HG02588 (cell line): Measurements from ENCODE around the gene NRARP.

ENCODE experiments used
- ATAC-seq: cut with Tn5 transposase; IDR thresholded peaks from one replicate; pipeline ENCODE4 v1.9.1; 2021; ENCODE audit warnings: mild to moderate bottlenecking, moderate library complexity; ENCODE audit not compliant: unreplicated experiment

The NRARP gene

GRCh38 chr9:137278721-137279711 is 23.1 kb downstream of the NRARP start:
- ATAC-seq: no peak

DNA sequence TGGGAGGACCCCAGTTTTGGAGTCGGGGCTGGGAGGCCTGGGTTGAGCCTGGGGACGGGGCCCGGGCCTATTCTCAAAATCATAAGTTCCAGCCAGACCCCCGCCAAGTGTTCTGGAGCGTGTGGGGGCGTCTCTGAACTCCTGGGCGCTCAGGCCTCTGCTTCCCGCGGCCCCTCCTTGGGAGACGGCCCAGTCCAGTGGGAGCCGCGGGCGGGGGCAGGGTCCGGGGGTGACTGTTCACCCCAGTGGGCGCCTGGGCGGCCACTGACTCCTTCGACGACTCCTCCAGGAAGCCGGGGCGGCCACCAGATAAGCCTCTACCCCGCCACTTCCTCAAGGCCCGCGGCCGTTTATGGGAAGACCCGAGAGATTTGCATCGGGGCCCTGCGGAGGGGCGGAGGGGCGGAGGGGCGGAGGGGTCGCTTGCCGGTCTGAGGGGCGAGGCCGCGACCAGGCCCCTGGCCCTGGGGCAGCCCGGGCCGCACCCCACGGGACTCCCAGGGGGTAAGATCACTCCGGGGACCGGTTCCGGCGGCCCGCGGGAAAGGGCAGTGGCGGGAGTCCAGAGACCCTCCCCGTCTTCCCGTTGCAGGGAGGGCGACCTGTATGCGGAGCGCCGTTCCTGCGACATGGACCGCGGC is 23.9 kb downstream of the NRARP start:
- no peak for ATAC-seq

GRCh38 chr9:137277329-137278041 is 24.6 kb downstream of the NRARP start, which contains the start of gene TOR4A:
Gene TOR4A, plus strand, starts transcription at chr9:137277726. Its CDS starts 964 bp downstream, at chr9:137278690.
- peak; percentile 57 for ATAC-seq

DNA sequence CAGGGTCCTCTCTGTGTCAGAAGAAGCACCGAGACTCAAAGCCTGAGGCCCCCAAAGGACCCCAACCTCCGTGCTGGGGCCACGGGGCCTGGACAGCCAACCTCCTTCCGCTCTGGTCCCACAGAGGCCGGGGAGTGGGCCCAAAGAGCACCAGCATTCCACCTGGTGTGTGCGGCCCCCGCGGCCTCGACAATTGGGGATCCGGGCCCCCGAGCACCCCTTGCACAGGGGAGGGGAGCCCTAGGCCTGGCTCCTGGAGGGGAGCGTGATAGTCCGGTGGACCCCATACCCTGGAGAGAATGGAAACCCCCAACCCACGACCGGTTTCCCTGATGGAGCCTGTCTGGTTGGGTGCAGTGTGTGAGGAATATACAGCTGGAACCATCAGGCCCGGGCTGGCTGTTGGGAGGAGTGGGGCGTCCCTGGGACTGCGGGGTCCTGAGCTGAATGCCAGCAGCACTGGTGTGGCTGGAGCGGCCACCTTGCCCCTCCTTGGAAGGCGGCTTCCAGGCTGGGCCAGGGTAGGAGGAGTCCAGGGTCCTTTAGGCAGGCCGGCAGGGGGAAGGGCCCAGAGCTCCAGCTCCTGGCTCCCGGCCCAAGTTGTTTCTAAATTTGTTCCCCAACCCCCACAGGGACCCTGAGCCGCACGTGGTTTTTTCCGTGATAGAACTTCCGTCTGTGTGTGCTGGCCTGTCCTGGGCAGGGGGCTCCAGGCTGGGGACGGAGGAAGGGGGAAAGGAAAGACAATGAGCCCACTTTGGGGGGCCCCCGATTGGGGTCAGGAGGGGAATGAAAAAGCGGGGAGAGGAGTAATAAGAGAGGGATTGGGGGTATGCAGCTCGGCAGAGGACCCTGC is 25.4 kb downstream of the NRARP start:
- no peak for ATAC-seq

GRCh38 chr9:137275588-137276472 is 26.2 kb downstream of the NRARP start:
- no peak for ATAC-seq

GRCh38 chr9:137275203-137275587 is 26.9 kb downstream of the NRARP start:
- no peak for ATAC-seq

DNA sequence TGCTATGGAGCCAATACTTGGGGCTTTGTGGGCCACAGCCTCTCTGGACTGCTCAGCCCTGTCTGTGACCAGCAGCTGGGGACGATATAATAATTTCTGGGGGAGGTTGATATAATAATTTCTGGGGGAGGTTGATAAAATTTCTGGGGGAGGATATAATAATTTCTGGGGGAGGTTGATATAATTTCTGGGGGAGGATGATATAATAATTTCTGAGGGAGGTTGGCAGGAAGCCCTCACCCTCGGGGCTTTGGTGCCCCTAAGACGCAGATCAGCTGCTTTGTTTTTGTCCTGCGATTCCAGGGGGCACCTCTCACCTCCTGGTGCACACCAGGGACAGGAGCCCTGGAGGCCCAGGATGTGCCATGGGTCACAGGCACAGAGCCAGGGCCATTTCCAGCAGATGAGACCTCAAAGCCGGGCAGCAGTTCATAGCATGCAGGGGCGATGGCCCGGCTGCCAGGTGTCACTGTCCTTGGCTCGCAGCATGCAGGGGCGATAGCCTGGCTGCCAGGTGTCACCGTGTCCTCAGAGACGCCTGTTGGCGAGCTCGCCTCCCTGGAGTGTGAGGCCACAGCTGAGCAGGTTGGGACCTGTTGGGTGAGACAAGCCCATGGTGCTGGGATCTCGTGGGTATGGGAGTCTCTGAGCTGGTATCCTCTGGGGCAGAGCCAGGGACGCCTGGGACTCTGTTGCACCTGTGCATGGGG is 28.3 kb downstream of the NRARP start:
- no peak for ATAC-seq

- no peak for ATAC-seq
Observed at GRCh38 chr9:137273095-137273490, 29.0 kb downstream of the NRARP start.

DNA sequence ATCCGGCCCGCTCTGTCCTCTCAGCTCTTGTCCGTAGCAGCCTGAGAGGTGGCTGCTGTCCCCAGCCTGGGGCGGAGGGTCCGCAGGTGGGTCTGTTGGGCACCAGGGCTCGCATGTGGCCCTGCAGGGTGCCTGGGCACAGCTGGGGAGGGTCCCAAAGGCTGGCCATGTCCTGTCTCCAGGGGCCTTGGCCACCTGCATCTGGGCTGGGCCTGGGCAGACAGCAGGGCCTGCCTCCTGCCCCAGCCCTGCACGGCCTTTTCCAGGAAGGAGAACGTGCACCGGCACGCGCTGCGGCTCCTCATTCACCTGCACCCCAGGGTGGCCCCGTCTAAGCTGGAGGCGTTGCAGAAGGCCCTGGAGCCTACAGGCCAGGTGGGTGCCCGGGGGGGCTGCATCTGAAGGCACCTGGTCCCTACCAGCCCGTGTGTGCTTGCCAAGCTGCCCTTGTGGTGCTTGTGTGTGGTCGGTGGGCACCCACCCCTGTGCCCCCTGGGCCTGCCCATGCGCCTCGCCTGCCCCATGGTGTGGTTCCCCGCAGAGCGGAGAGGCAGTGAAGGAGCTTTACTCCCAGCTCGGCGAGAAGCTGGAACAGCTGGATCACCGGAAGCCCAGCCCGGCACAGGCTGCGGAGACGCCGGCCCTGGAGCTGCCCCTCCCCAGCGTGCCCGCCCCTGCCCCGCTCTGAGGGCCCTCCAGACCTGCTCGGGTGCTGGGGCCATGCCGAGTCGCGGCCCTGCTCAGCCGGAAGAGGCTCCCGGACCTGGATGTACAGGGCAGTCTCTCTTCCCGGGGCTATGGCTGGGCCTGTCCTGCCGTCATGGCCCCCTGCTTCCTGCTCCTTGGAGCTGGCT is 29.6 kb downstream of the NRARP start:
- no peak for ATAC-seq

- no peak for ATAC-seq
Observed at GRCh38 chr9:137271696-137272076, 30.4 kb downstream of the NRARP start.

DNA sequence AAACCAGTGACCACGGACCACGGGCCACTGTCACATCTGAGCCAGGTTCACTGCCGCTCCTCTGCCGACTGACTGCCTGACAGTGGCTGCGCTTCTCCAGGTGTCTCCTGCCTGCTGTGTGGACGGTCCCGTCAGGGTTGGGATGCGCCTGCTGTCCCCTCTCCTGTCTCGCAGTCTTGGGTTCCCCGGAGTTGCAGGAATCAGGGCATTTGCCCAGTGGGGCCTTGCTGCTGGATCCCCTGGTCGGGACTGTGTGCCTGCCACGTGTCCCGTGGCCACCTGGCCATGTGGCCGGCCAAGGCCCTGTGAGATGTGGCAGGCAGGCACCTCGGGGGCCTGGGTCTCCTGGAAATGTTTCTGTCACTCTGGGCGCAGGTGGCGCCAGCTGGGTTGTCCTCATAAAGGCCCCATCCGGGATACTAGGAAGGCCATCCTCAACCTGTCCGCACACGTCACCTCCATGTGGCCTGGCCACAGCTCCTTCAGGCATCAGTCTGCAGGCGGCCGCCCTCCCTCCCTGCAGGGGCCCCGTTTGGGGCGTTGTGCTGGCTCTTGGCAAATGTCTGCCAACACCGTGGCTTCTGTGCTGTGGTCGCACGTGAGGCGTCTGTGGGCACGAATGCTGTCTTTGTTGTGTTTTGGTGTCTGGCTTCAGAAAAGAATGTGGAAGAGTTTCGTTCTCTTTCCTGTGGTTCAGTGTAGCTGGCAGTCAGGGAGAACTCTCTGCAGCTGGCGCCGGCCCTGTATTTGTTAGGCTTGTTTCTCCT is 31.0 kb downstream of the NRARP start:
- no peak for ATAC-seq

GRCh38 chr9:137269231-137269772 is 32.8 kb downstream of the NRARP start:
- no peak for ATAC-seq

- no peak for ATAC-seq
Observed at GRCh38 chr9:137268538-137269201, 33.4 kb downstream of the NRARP start.

DNA sequence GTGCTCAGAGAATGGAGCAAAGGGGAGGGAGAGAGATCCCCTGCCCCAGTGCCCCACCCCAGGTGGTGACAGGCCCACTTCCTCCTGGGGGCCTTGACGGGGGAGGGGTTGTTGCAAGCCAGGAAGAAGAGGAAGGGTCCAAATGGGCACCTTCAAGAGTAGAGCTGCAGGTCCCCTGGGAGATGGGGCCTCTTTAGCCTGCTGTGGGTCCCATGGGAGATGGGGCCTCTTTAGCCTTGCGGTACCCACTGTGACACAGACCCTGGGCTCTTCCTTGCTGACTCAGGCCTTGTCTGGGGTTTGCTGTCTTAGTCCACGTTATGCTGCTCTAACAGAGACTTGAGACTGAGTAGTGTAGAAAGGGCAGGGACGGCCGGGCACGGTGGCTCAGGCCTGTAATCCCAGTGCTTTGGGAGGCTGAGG is 34.1 kb downstream of the NRARP start:
- no peak for ATAC-seq

GRCh38 chr9:137266585-137267453 is 35.3 kb downstream of the NRARP start:
- ATAC-seq: no peak
